NCI-H1417 (cell line): ENCODE results near the gene SLC25A23.
"Not testable (repeated sequence)": the region's sequence is repeated elsewhere in the genome, so short reads cannot be mapped to it uniquely, and the experiment has no call there.

Experiments used
- DNase-seq, 3 experiments: peaks; one replicate each; lab custom pipeline; 2025; lab: John Stamatoyannopoulos, UW

SLC25A23 gene

DNA sequence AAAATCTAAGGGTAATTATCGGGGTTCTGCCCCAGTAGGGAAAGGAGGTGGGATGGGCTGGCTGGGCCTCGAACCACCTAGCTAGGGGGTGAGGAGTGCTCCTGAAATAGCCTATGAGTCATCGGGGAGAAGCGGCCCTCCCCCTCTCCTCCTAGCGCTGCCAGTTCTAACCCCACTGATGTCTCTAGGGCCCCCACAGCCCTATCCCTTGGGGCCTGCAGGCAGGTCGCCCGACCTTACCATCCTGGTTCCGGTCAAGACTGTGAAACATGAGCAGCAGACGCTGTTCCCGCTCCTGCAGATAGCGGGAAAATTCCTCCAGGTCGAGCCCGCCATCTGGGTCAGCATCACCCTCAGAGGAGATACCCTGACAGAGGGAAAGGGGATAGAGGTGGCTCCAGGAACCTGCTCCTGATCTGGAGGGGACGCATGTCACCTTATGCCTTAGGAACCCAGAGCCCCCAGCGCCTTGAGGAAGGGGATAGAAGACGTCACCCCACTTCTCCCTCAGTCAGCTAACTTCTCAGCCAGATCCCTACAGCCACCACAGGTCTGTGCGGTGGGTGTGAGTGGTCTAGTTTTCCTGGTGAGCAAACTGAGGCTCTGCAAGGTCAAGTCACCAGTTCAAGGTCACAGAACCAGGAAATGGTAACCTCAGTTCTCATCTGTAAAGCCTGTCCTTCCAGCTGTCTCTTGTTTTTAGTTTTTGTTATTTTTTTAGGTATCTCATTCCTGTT, 1.5 kb downstream of the SLC25A23 start:
- DNase-seq: no peak

DNA sequence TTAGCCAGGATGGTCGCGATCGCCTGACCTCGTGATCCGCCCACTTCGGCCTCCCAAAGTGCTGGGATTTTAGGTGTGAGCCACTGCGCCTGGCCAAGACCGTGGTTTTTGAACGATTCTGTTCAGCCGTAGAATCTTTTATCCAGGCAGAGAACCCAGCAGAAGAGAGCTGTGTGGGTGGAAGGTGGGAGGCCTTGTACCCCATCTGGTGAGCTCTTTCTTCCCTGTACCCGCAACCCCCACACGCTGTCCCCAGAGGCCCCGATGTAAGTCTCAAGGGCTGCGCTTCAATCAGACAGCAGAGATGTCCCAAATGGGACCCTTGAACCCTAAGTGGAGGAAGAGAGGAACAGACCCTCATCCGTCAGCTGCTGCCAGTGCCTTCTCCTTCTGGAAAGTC, 3.7 kb downstream of the SLC25A23 start:
- no peak for DNase-seq

DNA sequence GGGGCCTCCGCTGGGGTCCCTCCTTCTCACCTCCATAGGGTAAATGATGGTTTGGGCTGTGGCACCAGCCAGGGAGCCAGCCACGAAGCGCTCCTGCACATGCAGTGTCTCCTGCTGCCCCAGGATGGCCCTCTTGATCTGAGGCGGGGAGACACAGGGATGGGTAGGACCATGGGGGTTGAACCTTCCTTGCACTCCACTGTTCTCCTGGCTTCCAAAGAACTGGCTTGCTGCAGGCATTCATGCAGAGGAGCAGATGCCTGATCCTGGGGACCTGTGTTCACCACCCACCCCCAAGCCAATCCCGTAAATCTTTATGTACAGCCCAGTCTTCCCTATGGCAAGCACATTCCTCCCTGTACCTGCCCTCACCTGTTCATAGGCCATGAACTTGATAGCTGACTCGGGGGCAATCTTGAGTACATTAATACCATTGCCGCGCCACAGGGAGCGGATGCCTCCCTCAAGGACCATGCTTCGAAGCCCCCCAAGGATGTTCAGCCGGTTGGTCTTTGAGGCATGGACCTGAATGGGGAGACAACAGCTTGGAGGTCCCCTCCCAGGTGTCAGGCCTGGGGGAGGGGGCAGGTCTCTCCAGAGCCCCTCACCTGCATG, 5.5 kb downstream of the SLC25A23 start:
- no peak for DNase-seq

- DNase-seq: no peak
These were observed 6.7 kb downstream of the SLC25A23 start for GRCh38 chr19:6452899-6453298.

DNA sequence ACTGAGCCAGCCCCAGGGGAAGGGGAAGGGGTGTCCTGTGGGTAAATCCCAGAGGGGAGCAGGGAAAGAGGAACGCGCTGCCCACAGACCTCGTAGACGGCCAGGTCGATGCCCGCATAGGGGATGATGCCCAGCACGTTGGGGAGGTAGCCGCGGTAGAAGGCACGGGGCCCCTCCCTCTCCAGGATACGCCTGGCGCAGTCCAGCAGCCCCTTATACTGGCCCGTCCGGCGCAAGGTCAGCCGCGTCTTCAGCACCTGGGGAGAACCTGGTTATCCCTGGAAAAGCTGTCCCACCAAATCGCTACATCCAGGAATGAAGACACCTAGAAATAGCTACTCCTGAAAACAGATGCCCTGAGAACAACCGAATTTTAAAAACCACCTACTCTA, 7.4 kb downstream of the SLC25A23 start:
- DNase-seq: no peak

DNA sequence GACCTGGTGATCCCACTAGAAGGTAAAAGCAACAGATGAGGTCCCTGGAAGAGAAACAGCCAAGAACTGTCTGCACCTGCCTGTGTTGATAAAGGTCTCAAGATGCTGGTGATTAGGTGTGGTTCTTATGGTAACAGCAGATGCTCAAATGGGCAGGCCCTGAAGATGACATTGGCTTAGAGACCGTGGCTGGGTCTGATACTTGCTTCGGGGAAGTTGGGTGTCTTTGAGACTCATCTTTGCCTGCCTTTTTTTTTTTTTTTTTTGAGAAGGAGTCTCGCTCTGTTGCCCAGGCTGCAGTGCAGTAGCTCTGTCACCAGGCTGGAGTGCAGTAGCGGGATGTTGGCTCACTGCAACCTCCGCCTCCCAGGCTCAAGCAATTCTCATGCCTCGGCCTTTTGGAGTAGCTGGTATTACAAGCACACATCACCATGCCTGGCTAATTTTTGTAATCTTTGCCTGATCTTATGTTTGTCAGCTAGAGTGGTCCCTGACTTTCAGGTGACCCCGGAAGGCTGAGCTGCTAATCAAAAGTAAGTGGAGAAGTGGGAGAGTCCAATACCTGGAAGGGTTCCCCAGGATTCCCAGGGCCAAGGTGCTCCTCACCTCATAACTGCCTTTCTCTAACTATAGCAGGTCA, 7.9 kb downstream of the SLC25A23 start:
- DNase-seq: no peak

- no peak for DNase-seq
These were observed 9.4 kb downstream of the SLC25A23 start for GRCh38 chr19:6450166-6450565.

- no peak for DNase-seq
These were observed 11.5 kb downstream of the SLC25A23 start for GRCh38 chr19:6448045-6448444.

- no peak for DNase-seq
These were observed 13.1 kb downstream of the SLC25A23 start for GRCh38 chr19:6446452-6446851.

- DNase-seq: no peak
These were observed 15.6 kb downstream of the SLC25A23 start for GRCh38 chr19:6443986-6444385.

GRCh38 chr19:6442087-6442688, 17.4 kb downstream of the SLC25A23 start:
- no peak for DNase-seq

GRCh38 chr19:6440905-6441304, 18.7 kb downstream of the SLC25A23 start:
- DNase-seq: no peak

DNA sequence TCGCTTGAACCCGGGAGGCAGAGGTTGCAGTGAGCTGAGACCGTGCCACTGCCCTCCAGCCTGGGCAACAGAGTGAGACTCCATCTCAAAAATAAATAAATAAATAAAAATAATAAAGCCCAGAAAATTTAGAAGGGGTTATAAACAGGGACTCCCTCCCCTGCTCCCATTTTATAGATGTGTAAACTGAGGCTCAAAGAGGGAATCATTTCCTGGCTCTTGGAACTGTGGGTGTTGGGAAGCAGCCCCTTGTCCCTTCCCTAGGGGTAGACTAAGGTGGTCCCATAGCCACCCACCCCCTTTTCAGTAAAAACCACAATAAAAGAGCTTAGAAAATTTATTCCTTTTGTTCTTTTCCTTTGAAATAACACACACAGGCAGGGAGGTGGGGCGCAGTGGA, 19.8 kb downstream of the SLC25A23 start:
- no peak for DNase-seq

- DNase-seq: no peak
These were observed 25.9 kb downstream of the SLC25A23 start, which contains the start of gene SLC25A41 for GRCh38 chr19:6433663-6434062. TSS of gene SLC25A41 (minus strand) at chr19:6433763. CDS start at chr19:6433693, 70 bp downstream.

- no peak for DNase-seq
These were observed 26.4 kb downstream of the SLC25A23 start for GRCh38 chr19:6433165-6433564.

DNA sequence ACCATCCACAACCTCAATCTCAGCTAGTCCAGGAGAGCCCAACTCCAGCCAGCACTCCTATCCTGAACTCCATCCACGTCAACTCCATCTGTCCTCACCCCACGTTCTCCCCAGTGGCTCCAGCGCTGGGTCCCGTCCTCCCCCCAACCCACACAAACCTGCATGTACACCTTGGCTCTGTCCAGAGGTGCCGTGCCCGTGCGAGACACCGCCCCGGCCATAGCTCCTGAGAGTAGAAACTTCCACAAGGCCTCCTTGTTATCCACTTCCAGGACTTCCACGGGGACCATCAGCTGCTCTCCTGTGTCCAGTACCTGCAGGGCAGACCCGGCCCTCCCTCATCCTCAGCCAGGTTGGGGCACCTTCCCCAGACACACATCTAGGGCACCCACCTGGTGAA, 27.7 kb downstream of the SLC25A23 start:
- DNase-seq: no peak

GRCh38 chr19:6429419-6430221, 30.0 kb downstream of the SLC25A23 start:
- no peak for DNase-seq

DNA sequence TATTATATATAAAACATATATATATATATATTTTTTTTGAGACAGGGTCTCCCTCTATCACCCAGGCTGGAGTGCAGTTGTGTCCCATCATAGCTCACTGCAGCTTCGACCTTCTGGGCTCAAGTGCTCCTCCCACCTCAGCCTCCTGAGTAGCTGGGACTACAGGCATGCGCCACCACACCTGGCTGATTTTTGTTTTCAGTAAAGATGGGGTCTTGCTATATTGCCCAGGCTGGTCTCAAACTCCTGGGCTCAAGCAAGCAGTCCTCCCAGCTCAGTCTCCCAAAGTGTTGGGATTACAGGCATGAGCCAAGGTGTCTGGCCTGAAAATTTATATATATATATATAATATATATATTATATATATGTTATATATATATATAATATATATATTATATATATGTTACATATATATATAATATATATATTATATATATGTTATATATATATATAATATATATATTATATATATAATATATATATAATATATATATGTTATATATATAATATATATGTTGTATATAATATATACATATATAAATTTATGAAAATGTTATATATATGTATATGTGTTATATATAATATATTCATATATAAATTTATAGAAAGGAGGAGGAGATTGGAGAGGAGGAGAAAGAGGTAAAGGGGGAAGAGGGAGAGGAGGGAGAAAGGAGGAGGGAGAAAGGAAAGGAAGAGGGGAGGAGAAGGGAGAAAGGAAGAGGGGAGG, 30.7 kb downstream of the SLC25A23 start:
- DNase-seq: not testable (repeated sequence)

- DNase-seq: no peak
These were observed 32.5 kb downstream of the SLC25A23 start for GRCh38 chr19:6427131-6427530.

DNA sequence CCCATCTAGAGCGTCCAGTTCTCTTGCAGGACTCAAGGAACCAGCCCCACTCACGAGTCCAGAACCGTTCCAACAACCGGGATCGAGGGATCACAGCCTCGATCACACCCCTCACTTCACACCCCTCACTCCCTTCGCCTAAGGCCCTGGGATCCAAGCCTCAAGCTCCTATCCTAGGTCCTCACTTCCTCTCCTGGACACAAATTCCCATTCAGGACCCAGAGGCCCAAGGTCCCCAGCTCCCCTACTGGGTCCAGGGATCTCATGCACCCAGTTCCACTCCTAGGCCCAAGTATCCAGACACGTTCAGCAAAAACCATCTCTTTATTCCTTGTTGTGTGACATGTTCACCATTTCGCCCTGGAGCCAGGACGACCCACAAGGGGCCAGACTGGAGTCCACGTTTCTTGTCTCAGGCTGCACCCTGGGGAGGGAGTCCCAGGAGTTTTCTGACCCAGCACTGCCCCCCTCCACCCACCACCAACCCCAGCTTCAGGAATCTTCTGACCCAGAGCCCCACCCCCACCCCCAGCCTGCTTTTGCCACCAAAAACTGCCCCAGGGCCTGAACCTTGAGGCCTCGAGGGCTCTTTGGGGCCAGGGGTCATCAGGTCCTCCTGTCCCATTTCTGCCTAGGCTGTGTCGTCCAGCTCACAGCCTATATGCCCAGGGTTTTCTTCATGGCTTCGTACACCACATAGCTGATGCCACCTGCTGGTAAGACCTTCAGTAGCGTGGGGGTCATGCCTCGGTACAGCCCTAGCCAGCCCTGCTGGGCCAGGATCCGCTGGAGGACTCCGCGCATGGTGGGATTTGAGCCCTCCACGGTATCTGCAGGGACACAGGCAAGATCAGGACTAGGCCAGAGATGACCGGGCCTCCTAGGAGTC, 33.6 kb downstream of the SLC25A23 start:
- peak in 2 of 3 experiments; percentile 47 to 51 for DNase-seq
